Vagina (tissue), 2 donors: Measurements from ENCODE around the gene ZEB2. TPM values are rescaled to one million over a fixed set of nuclear protein-coding genes. Genes with fewer than 3 reads are reported as not detected.

Source experiments
- DNase-seq, 2 donors: peaks; one replicate each; pipeline ENCODE4 v3.0.0-alpha.2; 2017; ENCODE audit errors: extremely low spot score in 2 of 2
- H3K27ac ChIP-seq: fragments of 200-600 bp; sonication (generic); one replicate; pipeline ENCODE4 v1.5.1; 2019
- H3K27me3 ChIP-seq: fragments of 200-600 bp; sonication (generic); one replicate; pipeline ENCODE4 v1.5.1; 2019
- H3K36me3 ChIP-seq, 2 donors: fragments of 200-600 bp; sonication (generic); one replicate each; pipeline ENCODE4 v1.5.1; 2017 to 2019
- H3K4me1 ChIP-seq: fragments of 200-600 bp; sonication (generic); one replicate; pipeline ENCODE4 v1.5.1; 2019
- H3K4me3 ChIP-seq, 2 donors: fragments of 200-600 bp; sonication (generic); 1 replicate in 1 of 2; 2 replicates in 1 of 2; pipeline ENCODE4 v1.5.1; 2016 to 2019
- H3K9me3 ChIP-seq: fragments of 200-600 bp; sonication (generic); one replicate; pipeline ENCODE4 v1.5.1; 2019
- POLR2A ChIP-seq, 2 donors: fragments of 450-650 bp; IDR thresholded peaks; one replicate each; pipeline ENCODE4 v1.6.1; 2017; ENCODE audit warnings: antibody characterized with exemption in 2 of 2, mild to moderate bottlenecking in 2 of 2, moderate library complexity in 2 of 2
- POLR2AphosphoS5 ChIP-seq, 2 donors: sonication (generic); formaldehyde crosslinking; IDR thresholded peaks; one replicate each; pipeline ENCODE4 v1.9.0; 2017; ENCODE audit warnings: antibody characterized with exemption in 2 of 2, mild to moderate bottlenecking in 2 of 2, low read depth in 1 of 2; ENCODE audit not compliant: insufficient read depth in 1 of 2
- intact Hi-C: fragments of 100-400 bp; cut with DNase I; formaldehyde crosslinking; loops from one replicate; pipeline ENCODE4 v1.15.1; 2023
- total RNA-seq: library from RNA; depleted of rRNA; stranded (reverse); fragments of >200 nt; gene quantifications from one replicate; pipeline ENCODE4 v1.2.3, GENCODE V29; 2016
- TF ChIP-seq, protein P1 (sequence below), 3 experiments: fragments of 450-650 bp in 2 of 3; fragments of 200-600 bp in 1 of 3; sonication (generic) in 1 of 3; IDR thresholded peaks; one replicate each; pipeline ENCODE4 v1.5.1; 2017 to 2019; ENCODE audit warnings: antibody characterized with exemption in 3 of 3, mild to moderate bottlenecking in 2 of 3, moderate library complexity in 2 of 3

ZEB2 gene
- total RNA-seq, 1 donor from 2014 or later: 63.6 TPM

GRCh38 chr2:144349674-144350073 lies 170.2 kb downstream of the ZEB2 start:
- intact Hi-C loops: no loop called here
- no peak overlapping the region for H3K4me3 ChIP-seq
- TF ChIP-seq POLR2AphosphoS5 (IDR thresholded peaks at IDR 0.05; ENCODE audit: insufficient read depth in 1 of 2, low read depth in 1 of 2) (no peak), POLR2A (IDR thresholded peaks at IDR 0.05) (no peak)
- TF ChIP-seq, protein P1, sequence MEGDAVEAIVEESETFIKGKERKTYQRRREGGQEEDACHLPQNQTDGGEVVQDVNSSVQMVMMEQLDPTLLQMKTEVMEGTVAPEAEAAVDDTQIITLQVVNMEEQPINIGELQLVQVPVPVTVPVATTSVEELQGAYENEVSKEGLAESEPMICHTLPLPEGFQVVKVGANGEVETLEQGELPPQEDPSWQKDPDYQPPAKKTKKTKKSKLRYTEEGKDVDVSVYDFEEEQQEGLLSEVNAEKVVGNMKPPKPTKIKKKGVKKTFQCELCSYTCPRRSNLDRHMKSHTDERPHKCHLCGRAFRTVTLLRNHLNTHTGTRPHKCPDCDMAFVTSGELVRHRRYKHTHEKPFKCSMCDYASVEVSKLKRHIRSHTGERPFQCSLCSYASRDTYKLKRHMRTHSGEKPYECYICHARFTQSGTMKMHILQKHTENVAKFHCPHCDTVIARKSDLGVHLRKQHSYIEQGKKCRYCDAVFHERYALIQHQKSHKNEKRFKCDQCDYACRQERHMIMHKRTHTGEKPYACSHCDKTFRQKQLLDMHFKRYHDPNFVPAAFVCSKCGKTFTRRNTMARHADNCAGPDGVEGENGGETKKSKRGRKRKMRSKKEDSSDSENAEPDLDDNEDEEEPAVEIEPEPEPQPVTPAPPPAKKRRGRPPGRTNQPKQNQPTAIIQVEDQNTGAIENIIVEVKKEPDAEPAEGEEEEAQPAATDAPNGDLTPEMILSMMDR (IDR thresholded peaks at IDR 0.05): no peak
- H3K27me3 ChIP-seq: no peaks in the 10 kb centered on the region
- peaks cover 14% of the 10 kb centered on the region for H3K4me1 ChIP-seq
- H3K36me3 ChIP-seq: no peaks in the 10 kb centered on the region
- no peaks in the 10 kb centered on the region for H3K9me3 ChIP-seq
- DNase-seq: no peak
- H3K27ac ChIP-seq: peak overlapping the region; percentile 12

- TF ChIP-seq POLR2AphosphoS5 (IDR thresholded peaks at IDR 0.05; ENCODE audit: insufficient read depth in 1 of 2, low read depth in 1 of 2) (no peak), POLR2A (IDR thresholded peaks at IDR 0.05) (no peak)
- TF ChIP-seq, protein P1 (IDR thresholded peaks at IDR 0.05): no peak
- no peaks in the 10 kb centered on the region for H3K9me3 ChIP-seq
- H3K4me3 ChIP-seq: no peak overlapping the region
- H3K4me1 ChIP-seq: peaks cover 14% of the 10 kb centered on the region
- intact Hi-C loops: no loop called here
- no peak overlapping the region for H3K27ac ChIP-seq
- H3K27me3 ChIP-seq: no peaks in the 10 kb centered on the region
- no peaks in the 10 kb centered on the region for H3K36me3 ChIP-seq
- DNase-seq: no peak
Observed at GRCh38 chr2:144348846-144349245, 171.1 kb downstream of the ZEB2 start.

GRCh38 chr2:144346229-144346628 lies 173.7 kb downstream of the ZEB2 start:
- Histone ChIP-seq H3K27me3 (no peaks in the 10 kb centered on the region), H3K27ac (no peak overlapping the region), H3K9me3 (no peaks in the 10 kb centered on the region), H3K4me1 (peaks cover 14% of the 10 kb centered on the region), H3K36me3 (no peaks in the 10 kb centered on the region), H3K4me3 (no peak overlapping the region)
- intact Hi-C loops: no loop called here
- no peak for TF ChIP-seq POLR2AphosphoS5 (IDR thresholded peaks at IDR 0.05; ENCODE audit: insufficient read depth in 1 of 2, low read depth in 1 of 2)
- TF ChIP-seq, protein P1 (IDR thresholded peaks at IDR 0.05): no peak
- no peak for TF ChIP-seq POLR2A (IDR thresholded peaks at IDR 0.05)
- DNase-seq: no peak

GRCh38 chr2:144343145-144343544 lies 176.8 kb downstream of the ZEB2 start:
- no peaks in the 10 kb centered on the region for H3K9me3 ChIP-seq
- H3K27ac ChIP-seq: no peak overlapping the region
- H3K4me3 ChIP-seq: no peak overlapping the region
- intact Hi-C loops: no loop called here
- DNase-seq: no peak
- no peaks in the 10 kb centered on the region for H3K4me1 ChIP-seq
- H3K27me3 ChIP-seq: no peaks in the 10 kb centered on the region
- TF ChIP-seq POLR2A (IDR thresholded peaks at IDR 0.05): no peak
- TF ChIP-seq, protein P1 (IDR thresholded peaks at IDR 0.05): no peak
- TF ChIP-seq POLR2AphosphoS5 (IDR thresholded peaks at IDR 0.05; ENCODE audit: insufficient read depth in 1 of 2, low read depth in 1 of 2): no peak
- no peaks in the 10 kb centered on the region for H3K36me3 ChIP-seq

GRCh38 chr2:144341538-144341937 lies 178.4 kb downstream of the ZEB2 start:
- TF ChIP-seq, protein P1 (IDR thresholded peaks at IDR 0.05): no peak
- TF ChIP-seq POLR2AphosphoS5 (IDR thresholded peaks at IDR 0.05; ENCODE audit: insufficient read depth in 1 of 2, low read depth in 1 of 2) (no peak), POLR2A (IDR thresholded peaks at IDR 0.05) (no peak)
- intact Hi-C loops: no loop called here

More at GRCh38 chr2:144341538-144341937, 178.4 kb downstream of the ZEB2 start:
- DNase-seq: no peak
- H3K4me3 ChIP-seq: no peak overlapping the region
- H3K9me3 ChIP-seq: no peaks in the 10 kb centered on the region
- no peaks in the 10 kb centered on the region for H3K4me1 ChIP-seq
- no peak overlapping the region for H3K27ac ChIP-seq
- no peaks in the 10 kb centered on the region for H3K36me3 ChIP-seq
- H3K27me3 ChIP-seq: no peaks in the 10 kb centered on the region
